DOHH2 (cell line): ENCODE measurements around the gene MTSS2.

Source experiments
- H3F3A ChIP-seq: fragments of 200-600 bp; sonication (generic), shearing (Covaris generic); 2 replicates; pipeline ENCODE4 v1.6.0; 2016; ENCODE audit warnings: antibody characterized with exemption, mild to moderate bottlenecking; ENCODE audit not compliant: control insufficient read depth, insufficient read depth
- H3K27ac ChIP-seq: fragments of 200-600 bp; sonication (generic); 2 replicates; pipeline ENCODE4 v1.5.1; 2014; ENCODE audit warnings: low read depth, mild to moderate bottlenecking, low read length, moderate library complexity
- H3K27me3 ChIP-seq: fragments of 200-600 bp; sonication (generic); 2 replicates; pipeline ENCODE4 v1.6.1; 2014; ENCODE audit warnings: mild to moderate bottlenecking, low read length, mixed read lengths; ENCODE audit not compliant: control insufficient read depth
- H3K36me3 ChIP-seq: fragments of 200-600 bp; sonication (generic); 2 replicates; pipeline ENCODE4 v1.6.1; 2014; ENCODE audit warnings: mild to moderate bottlenecking, low read length, moderate library complexity, mixed read lengths; ENCODE audit not compliant: control insufficient read depth
- H3K4me1 ChIP-seq: fragments of 200-600 bp; sonication (generic); 2 replicates; pipeline ENCODE4 v1.6.1; 2014; ENCODE audit warnings: mild to moderate bottlenecking, low read length, mixed read lengths; ENCODE audit not compliant: control insufficient read depth
- H3K4me2 ChIP-seq: fragments of 200-600 bp; sonication (generic); 2 replicates; pipeline ENCODE4 v1.6.0; 2014; ENCODE audit warnings: mild to moderate bottlenecking, low read length, moderate library complexity
- H3K4me3 ChIP-seq: fragments of 200-600 bp; sonication (generic); 2 replicates; pipeline ENCODE4 v1.5.1; 2014; ENCODE audit warnings: mild to moderate bottlenecking, low read length, mixed read lengths
- H3K79me2 ChIP-seq: fragments of 200-600 bp; sonication (generic); 2 replicates; pipeline ENCODE4 v1.6.1; 2014; ENCODE audit warnings: mild to moderate bottlenecking, low read length, mixed read lengths; ENCODE audit not compliant: control insufficient read depth
- H3K9me2 ChIP-seq: fragments of 200-600 bp; sonication (generic); replicated peaks from 2 replicates; pipeline ENCODE4 v1.6.1; 2014; ENCODE audit warnings: mild to moderate bottlenecking, low read length, mixed read lengths; ENCODE audit not compliant: control insufficient read depth
- H3K9me3 ChIP-seq: fragments of 200-600 bp; sonication (generic); 2 replicates; pipeline ENCODE4 v1.6.1; 2014; ENCODE audit warnings: antibody characterized with exemption, low read length, mixed read lengths; ENCODE audit not compliant: control insufficient read depth, insufficient read depth
- H4K20me1 ChIP-seq: fragments of 200-600 bp; sonication (generic); 2 replicates; pipeline ENCODE4 v1.6.0; 2014; ENCODE audit warnings: low read depth, mild to moderate bottlenecking, antibody characterized with exemption, low read length, moderate library complexity; ENCODE audit not compliant: control insufficient read depth, insufficient read depth
- CTCF ChIP-seq: fragments of 200-600 bp; sonication (generic); IDR thresholded peaks from one replicate; pipeline ENCODE4 v1.5.1; 2014; ENCODE audit warnings: antibody characterized with exemption, mild to moderate bottlenecking, low read depth, low read length; ENCODE audit not compliant: poor library complexity, severe bottlenecking
- EZH2phosphoT487 ChIP-seq: fragments of 200-600 bp; sonication (generic); IDR thresholded peaks from 2 replicates; pipeline ENCODE4 v1.6.1; 2017; ENCODE audit warnings: borderline replicate concordance, mild to moderate bottlenecking, antibody characterized with exemption, low read length, moderate library complexity, mixed read lengths

MTSS2 gene

GRCh38 chr16:70713342-70713741, 27.5 kb upstream of the MTSS2 start:
- no peaks in the 10 kb centered on the region for H3K36me3 ChIP-seq
- no peak for TF ChIP-seq EZH2phosphoT487
- no peak for TF ChIP-seq CTCF
- no peaks in the 10 kb centered on the region for H3K9me2 ChIP-seq
- H3K27me3 ChIP-seq, result no peaks in the 10 kb centered on the region
- H3K4me1 ChIP-seq, result no peaks in the 10 kb centered on the region
- no peaks in the 10 kb centered on the region for H3K9me3 ChIP-seq
- no peaks in the 10 kb centered on the region for H3K79me2 ChIP-seq
- H3K4me3 ChIP-seq, result no peak overlapping the region
- no peaks in the 10 kb centered on the region for H4K20me1 ChIP-seq
- H3K27ac ChIP-seq, result no peak overlapping the region
- H3F3A ChIP-seq, result no peaks in the 10 kb centered on the region
- H3K4me2 ChIP-seq, result no peak overlapping the region

- Histone ChIP-seq H3K4me1 (no peaks in the 10 kb centered on the region), H3K4me3 (no peak overlapping the region), H3F3A (no peaks in the 10 kb centered on the region), H3K9me2 (no peaks in the 10 kb centered on the region), H3K9me3 (no peaks in the 10 kb centered on the region), H3K4me2 (no peak overlapping the region), H3K27me3 (no peaks in the 10 kb centered on the region), H3K27ac (no peak overlapping the region), H3K79me2 (no peaks in the 10 kb centered on the region), H4K20me1 (no peaks in the 10 kb centered on the region), H3K36me3 (no peaks in the 10 kb centered on the region)
- TF ChIP-seq EZH2phosphoT487, result no peak
- TF ChIP-seq CTCF, result no peak
Observed at GRCh38 chr16:70712942-70713341, 27.1 kb upstream of the MTSS2 start.

GRCh38 chr16:70712359-70712758, 26.5 kb upstream of the MTSS2 start:
- H3K27ac ChIP-seq, result no peak overlapping the region
- no peaks in the 10 kb centered on the region for H3K4me1 ChIP-seq
- no peak for TF ChIP-seq EZH2phosphoT487
- TF ChIP-seq CTCF, result no peak
- no peaks in the 10 kb centered on the region for H4K20me1 ChIP-seq
- no peaks in the 10 kb centered on the region for H3K9me3 ChIP-seq
- H3K4me3 ChIP-seq, result no peak overlapping the region
- H3K79me2 ChIP-seq, result no peaks in the 10 kb centered on the region
- H3K4me2 ChIP-seq, result no peak overlapping the region
- no peaks in the 10 kb centered on the region for H3F3A ChIP-seq
- no peaks in the 10 kb centered on the region for H3K36me3 ChIP-seq
- no peaks in the 10 kb centered on the region for H3K9me2 ChIP-seq
- H3K27me3 ChIP-seq, result no peaks in the 10 kb centered on the region
